Inferior parietal cortex (tissue), 1 donor: ENCODE measurements around the gene SUPT4H1.

ENCODE experiments used
- DNase-seq: peaks from one replicate; pipeline ENCODE4 v3.0.0-alpha.2; 2016; ENCODE audit errors: extremely low spot score

SUPT4H1 gene

GRCh38 chr17:58364270-58364942 lies 12.4 kb upstream of the SUPT4H1 start:
- no peak for DNase-seq

GRCh38 chr17:58363457-58364185 lies 11.6 kb upstream of the SUPT4H1 start:
- DNase-seq: no peak

GRCh38 chr17:58362368-58363014 lies 10.5 kb upstream of the SUPT4H1 start:
- DNase-seq: no peak

GRCh38 chr17:58360296-58361063 lies 8.5 kb upstream of the SUPT4H1 start:
- no peak for DNase-seq

DNA sequence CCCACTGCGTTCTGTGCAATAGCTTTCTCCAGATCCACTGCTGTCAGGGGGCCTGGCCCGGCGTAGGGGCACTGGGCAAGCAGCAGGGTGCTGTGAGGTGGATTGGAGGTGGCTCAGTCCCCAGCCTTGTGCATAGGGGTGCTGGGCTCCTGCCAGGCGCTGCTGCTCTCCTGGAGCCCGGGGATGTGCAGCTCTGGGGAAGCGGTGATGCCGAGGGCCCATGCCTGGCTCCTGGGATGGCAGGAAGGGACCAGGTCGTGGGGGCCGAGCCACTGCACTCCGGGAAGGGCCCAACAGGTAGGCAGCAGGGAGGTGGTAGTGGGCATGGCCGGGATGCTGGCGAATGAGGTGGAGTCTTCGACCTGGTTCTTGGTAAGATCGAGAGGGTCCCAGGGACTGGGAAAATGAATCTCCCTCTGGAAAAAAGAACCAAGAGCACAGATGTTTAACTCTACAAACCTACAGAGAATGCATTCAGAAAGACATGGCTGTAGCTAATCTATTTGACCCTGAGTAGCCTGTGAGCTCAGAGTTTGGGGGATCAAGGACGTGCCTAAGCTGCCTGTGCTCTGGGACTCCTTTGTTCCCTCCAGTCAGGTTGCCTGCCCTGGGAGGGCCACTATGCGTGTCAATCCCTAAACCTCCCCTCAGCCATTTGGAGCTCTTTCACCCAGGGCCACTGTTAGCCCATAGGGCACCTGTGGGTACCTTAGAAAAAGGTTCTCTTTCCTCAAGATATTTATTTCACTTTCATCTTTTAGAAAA lies 6.6 kb upstream of the SUPT4H1 start:
- DNase-seq: no peak

GRCh38 chr17:58357312-58358297 lies 5.6 kb upstream of the SUPT4H1 start:
- DNase-seq: no peak

DNA sequence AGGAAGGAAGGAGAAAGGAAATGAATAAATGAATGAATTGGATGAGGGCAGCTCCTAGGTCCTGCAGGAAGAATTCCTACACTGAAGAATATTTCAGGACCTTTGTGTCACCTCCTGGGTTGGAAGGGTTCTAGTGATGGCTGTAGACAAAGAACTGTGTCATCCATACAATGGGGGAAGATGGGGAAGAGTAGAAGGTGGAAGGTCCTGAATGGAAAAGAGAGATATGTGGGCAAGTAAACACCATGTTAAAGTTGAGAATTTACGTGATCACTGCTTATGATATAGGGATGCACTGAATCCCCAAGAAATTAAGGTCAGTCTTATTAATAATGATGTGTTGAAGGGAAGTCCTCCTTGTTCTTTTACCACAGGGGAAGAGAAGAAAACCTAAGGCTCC lies 4.2 kb upstream of the SUPT4H1 start:
- no peak for DNase-seq

- no peak for DNase-seq
These were observed 2.7 kb upstream of the SUPT4H1 start for GRCh38 chr17:58354541-58355216.

- DNase-seq: no peak
These were observed 1.4 kb upstream of the SUPT4H1 start for GRCh38 chr17:58353389-58353825.

GRCh38 chr17:58352596-58353388 lies 791 bp upstream of the SUPT4H1 start:
- no peak for DNase-seq

DNA sequence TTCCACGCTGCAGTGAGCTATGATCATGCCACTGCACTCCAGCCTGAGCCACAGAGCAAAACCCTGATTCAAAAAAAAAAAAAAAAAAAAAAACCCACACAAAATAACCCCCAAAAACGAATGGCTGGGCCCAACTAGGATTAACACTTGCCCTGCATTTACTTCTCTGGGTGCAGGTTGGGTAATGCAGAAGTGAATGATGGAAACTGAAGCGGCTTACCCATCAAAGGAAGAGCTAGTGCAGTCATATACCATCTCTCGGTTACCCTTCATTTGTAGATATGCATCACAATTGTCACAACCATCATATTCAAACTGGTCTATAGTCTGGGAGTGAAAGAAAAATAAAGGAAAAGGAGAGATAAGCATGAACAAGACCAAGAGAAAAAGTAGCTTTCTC lies 819 bp downstream of the SUPT4H1 start:
- DNase-seq: no peak

DNA sequence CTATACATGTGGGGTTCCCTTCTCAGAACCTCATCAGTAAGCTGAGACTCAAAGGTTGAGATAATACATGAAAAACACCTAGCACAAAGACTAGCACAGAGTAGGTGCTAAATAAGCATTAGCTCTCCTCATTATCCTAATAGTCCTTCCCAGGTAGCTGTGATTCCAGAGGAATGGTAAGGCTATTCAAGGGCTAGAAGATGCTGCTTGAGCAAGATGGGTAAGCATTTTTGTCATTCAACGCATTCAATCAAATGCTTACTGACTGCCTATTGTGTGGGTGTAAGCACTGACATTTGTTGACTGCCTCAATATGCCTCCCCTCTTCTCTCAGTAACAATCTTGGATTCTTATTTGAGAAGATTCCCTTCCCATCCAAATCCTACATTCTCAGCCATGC lies 4.0 kb downstream of the SUPT4H1 start:
- no peak for DNase-seq

DNA sequence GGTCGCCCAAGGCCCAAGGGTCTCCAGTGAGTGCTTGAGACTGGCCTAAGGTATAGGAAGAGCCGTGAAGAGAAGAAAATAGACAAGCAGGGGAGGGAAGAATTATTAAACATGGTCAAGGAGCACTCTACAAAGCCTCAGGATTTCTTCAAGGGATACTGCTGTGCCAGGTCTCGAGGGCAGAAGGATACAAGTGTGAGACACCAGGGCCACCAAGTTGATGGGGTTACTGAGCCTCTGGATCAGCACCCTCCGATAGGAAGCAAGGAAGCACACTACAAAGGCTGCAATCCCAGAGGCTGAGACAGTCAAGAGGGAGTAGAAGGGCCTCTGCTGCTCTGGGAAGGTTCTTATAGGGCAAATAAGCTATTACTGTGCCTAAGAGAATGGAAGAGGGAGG lies 6.5 kb downstream of the SUPT4H1 start:
- DNase-seq: no peak

DNA sequence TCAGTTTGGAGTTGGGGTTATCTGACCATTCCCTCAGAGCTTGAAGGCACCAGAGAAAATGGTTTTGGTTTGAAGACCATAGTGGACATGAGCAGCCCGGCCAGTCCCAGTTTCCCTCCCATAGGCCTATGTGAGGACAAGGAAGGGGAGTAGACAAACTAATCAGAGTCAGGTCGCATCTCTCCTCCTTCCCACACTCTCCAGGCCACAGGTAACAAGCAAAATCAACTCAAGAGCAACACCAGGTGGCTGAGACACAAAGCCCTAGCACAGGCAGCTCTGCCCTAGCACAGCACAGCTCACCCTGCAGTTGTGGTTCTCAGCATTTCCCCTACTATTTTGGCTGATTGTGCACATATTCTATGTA lies 7.2 kb downstream of the SUPT4H1 start:
- no peak for DNase-seq

- DNase-seq: no peak
These were observed 7.8 kb downstream of the SUPT4H1 start for GRCh38 chr17:58344047-58344790.

DNA sequence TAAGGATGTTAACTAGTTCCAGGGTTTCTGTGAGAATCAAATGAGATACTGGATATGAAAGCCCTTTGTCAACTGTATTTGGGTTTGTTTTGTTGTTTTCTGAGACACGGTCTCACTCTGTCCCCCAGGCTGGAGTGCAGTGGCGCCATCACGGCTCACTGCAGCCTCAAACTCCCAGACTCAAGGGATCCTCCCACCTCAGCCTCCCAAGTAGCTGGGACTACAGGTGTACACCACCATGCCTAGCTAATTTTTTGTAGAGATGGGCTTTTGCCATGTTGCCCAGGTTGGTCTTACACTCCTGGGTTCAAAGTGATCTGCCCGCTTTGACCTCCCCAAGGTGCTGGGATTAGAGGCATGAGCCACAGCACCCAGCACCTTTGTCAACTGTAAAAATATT lies 8.9 kb downstream of the SUPT4H1 start:
- no peak for DNase-seq

DNA sequence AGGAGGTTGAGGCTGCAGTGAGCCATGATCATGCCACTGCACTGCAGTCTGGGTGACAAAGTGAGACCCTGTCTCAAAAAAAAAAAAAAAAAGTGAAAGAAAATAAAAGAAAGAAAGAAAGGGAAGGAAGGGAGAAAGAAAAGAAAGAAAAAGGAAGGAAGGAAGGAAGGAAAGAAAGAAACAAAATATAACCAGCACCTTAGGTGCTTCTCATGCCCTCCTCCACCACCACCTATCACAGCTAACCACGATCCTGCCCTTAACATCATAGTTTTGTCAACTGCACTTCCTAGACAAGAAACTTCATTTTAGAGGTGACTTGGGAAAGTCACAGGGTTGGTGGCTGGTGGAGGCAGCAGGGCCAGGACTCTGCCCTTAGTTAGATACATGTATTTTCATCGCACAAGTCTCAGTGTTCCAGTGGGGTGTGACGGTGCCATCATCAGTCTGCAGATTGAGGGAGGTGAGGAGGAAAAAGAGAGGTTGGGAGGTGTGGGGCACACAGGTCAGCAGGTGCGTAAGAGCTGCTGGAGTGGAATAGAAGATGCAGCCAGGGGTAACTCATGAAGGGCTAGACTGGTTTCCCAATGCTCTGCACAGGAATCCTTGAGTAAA lies 10.0 kb downstream of the SUPT4H1 start:
- DNase-seq: no peak
